Lower lobe of right lung (tissue), 2 donors: ENCODE results near the gene GAS7. TPM values are rescaled to one million over a fixed set of nuclear protein-coding genes. Genes with fewer than 3 reads are reported as not detected.

ENCODE experiments used
- ATAC-seq, 2 donors: fragments of 200-7000 bp; cut with Tn5 transposase; one replicate each; pipeline ENCODE4 v1.9.1; 2020 to 2022; ENCODE audit warnings: mild to moderate bottlenecking in 2 of 2, moderate library complexity in 2 of 2
- DNase-seq: peaks from one replicate; pipeline ENCODE4 v3.0.0-alpha.2; 2020
- H3K27ac ChIP-seq: fragments of 200-600 bp; one replicate; pipeline ENCODE4 v1.8.0; 2022
- H3K27me3 ChIP-seq: fragments of 200-600 bp; one replicate; pipeline ENCODE4 v1.8.0; 2022; ENCODE audit warnings: low read depth
- H3K36me3 ChIP-seq: fragments of 200-600 bp; one replicate; pipeline ENCODE4 v1.8.0; 2022; ENCODE audit warnings: mild to moderate bottlenecking
- H3K4me1 ChIP-seq: fragments of 200-600 bp; one replicate; pipeline ENCODE4 v1.8.0; 2022
- H3K4me3 ChIP-seq: fragments of 200-600 bp; one replicate; pipeline ENCODE4 v1.8.0; 2022; ENCODE audit warnings: mild to moderate bottlenecking
- H3K9me3 ChIP-seq: fragments of 200-600 bp; one replicate; pipeline ENCODE4 v1.8.0; 2022
- CTCF ChIP-seq: fragments of 200-600 bp; IDR thresholded peaks from one replicate; pipeline ENCODE4 v1.8.0; 2022; ENCODE audit warnings: antibody characterized with exemption, mild to moderate bottlenecking
- intact Hi-C: fragments of 100-400 bp; cut with DNase I; formaldehyde crosslinking; loops from one replicate; pipeline ENCODE4 v1.11.0; 2022
- total RNA-seq: library from RNA; stranded (reverse); fragmentation: NEBNext Ultra II Directional; extraction: Animal tissue kit (Norgen Biotek cat#: 25700); gene quantifications from one replicate; pipeline ENCODE4 v1.2.1, GENCODE V29; 2021
- donor health status: DM: no; HTN: yes; CAD: no; lungs with severe emphysema.

GAS7 gene
- total RNA-seq, 1 donor from 2014 or later = 54.1 TPM

- TF ChIP-seq CTCF = no peak
- peak in 1 of 2 donors; percentile 25 for ATAC-seq
- Histone ChIP-seq H3K36me3 (no peaks in the 10 kb centered on the region), H3K27ac (no peak overlapping the region), H3K9me3 (no peaks in the 10 kb centered on the region), H3K4me3 (no peak overlapping the region), H3K4me1 (peaks cover 8% of the 10 kb centered on the region), H3K27me3 (no peaks in the 10 kb centered on the region)
- DNase-seq = no peak
- intact Hi-C loops = no loop called here
These were observed 151.3 kb downstream of the GAS7 start for GRCh38 chr17:10046786-10047785.

- Histone ChIP-seq H3K4me1 (peaks cover 5% of the 10 kb centered on the region), H3K9me3 (no peaks in the 10 kb centered on the region), H3K36me3 (no peaks in the 10 kb centered on the region), H3K4me3 (no peak overlapping the region), H3K27me3 (no peaks in the 10 kb centered on the region), H3K27ac (no peak overlapping the region)
- intact Hi-C loops = no loop called here
- no peak for TF ChIP-seq CTCF
- DNase-seq (no peak), ATAC-seq (no peak)
These were observed 152.3 kb downstream of the GAS7 start for GRCh38 chr17:10045871-10046658.

- intact Hi-C loops = no loop called here
- Histone ChIP-seq H3K27ac (no peak overlapping the region), H3K4me3 (no peak overlapping the region), H3K27me3 (peaks cover 7% of the 10 kb centered on the region), H3K36me3 (no peaks in the 10 kb centered on the region), H3K4me1 (no peaks in the 10 kb centered on the region), H3K9me3 (no peaks in the 10 kb centered on the region)
- ATAC-seq (peak in 1 of 2 donors; percentile 21), DNase-seq (no peak)
- no peak for TF ChIP-seq CTCF
These were observed 155.7 kb downstream of the GAS7 start for GRCh38 chr17:10042589-10043244.

GRCh38 chr17:10041916-10042588 is 156.4 kb downstream of the GAS7 start:
- Histone ChIP-seq H3K27me3 (peaks cover 7% of the 10 kb centered on the region), H3K27ac (no peak overlapping the region)

More at GRCh38 chr17:10041916-10042588, 156.4 kb downstream of the GAS7 start:
- no peak for DNase-seq
- H3K9me3 ChIP-seq = no peaks in the 10 kb centered on the region
- H3K4me3 ChIP-seq = no peak overlapping the region
- no peak for TF ChIP-seq CTCF
- H3K4me1 ChIP-seq = no peaks in the 10 kb centered on the region
- H3K36me3 ChIP-seq = no peaks in the 10 kb centered on the region
- intact Hi-C loops = no loop called here
- no peak for ATAC-seq
